AML-193 (cell line): Measurements from ENCODE around the gene CDK6.

ENCODE experiments used
- DNase-seq, 2 experiments: peaks; one replicate each; lab custom pipeline; 2025; lab: John Stamatoyannopoulos, UW

Gene CDK6

GRCh38 chr7:92644406-92645113 is 191.8 kb downstream of the CDK6 start:
- no peak for DNase-seq

DNA sequence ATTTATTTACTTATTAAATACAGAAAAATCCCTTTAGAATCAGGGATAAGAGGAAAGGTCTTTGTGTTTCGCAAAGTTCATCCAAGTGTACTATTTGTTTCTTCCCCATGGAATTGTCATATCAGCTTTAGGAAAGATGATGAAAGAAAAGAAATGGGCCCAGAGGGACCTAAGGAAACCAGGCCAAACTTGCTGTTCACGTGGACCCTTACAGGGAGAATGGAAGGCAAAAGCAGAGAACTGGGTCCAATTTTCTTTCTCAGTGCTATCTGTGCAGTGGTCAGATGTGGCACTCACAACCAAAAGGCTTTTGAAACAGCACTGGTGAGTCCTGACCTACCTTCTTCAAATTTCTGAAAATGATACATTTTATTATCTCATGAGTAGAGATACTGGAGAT is 192.6 kb downstream of the CDK6 start:
- no peak for DNase-seq

DNA sequence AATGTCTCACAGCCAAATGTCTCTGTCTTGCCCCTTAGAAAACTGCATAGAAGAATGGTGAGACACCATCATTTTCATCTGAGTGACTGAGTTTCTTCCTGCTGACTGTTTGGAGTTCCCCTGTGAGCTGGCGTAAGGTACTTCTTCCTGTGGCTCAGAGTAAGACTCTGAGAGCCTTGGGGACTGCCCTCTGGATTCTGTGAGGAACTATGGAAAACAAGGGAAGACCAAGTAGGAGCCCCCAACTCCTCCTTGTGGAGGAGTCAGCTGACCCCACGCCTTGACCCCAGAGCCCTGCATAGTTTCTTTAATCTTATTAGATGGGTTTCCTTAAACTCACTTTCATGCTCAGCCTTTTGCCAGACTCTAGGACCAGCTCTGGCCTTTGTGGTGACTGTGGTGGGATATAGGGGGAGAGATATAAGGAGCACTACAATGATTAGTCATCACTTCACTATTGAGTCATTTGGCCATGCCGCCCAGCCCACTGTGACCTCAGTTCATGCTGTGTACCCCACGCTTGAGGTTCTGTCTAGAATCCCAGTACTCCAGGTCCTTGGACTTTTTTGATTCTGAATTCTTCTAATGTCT is 194.4 kb downstream of the CDK6 start:
- no peak for DNase-seq

- DNase-seq = no peak
These were observed 196.4 kb downstream of the CDK6 start for GRCh38 chr7:92639966-92640365.

- DNase-seq = no peak
These were observed 197.0 kb downstream of the CDK6 start for GRCh38 chr7:92639213-92639896.

GRCh38 chr7:92636018-92636560 is 200.3 kb downstream of the CDK6 start:
- DNase-seq = no peak

DNA sequence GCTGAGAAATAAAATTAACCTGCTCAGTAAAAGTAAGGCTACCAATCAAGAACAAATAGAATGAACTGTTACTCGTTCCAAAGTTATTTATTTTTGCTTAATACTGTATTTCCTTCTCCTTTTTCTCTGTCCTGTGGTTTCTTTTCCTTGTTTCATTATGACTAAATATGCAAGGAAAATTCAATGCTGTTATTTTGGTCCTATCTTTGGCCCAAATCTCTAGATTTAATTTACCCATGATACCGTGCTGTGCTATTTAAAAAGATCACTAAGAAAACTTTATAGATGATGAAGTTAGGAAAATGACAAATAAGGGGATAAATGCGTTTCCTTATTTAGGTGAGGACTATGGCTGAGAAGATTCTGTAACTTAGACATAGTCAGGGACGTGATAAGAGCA is 200.8 kb downstream of the CDK6 start:
- DNase-seq = no peak

GRCh38 chr7:92634924-92635519 is 201.4 kb downstream of the CDK6 start:
- DNase-seq = no peak

GRCh38 chr7:92634205-92634604 is 202.2 kb downstream of the CDK6 start:
- DNase-seq = no peak

GRCh38 chr7:92633211-92633906 is 203.0 kb downstream of the CDK6 start:
- peak; percentile 66 to 86 for DNase-seq

DNA sequence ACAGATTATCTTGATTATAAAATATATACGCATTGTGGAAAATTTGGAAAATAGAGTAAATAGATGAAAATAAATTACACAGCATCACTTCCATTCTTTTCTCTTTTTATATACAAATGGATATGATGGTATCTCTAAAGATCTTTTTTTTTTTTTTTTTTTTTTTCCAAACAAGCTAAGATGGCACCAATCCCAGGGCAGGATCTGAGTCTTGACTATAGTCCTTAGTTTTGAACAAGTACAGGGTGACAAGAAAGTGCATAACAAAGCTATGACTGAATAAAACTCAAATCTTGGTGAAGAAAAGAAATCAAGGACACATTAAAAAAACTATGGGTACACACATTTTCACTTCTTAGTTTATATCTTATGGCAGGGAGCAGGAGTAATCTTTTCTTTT is 203.6 kb downstream of the CDK6 start:
- DNase-seq = no peak

DNA sequence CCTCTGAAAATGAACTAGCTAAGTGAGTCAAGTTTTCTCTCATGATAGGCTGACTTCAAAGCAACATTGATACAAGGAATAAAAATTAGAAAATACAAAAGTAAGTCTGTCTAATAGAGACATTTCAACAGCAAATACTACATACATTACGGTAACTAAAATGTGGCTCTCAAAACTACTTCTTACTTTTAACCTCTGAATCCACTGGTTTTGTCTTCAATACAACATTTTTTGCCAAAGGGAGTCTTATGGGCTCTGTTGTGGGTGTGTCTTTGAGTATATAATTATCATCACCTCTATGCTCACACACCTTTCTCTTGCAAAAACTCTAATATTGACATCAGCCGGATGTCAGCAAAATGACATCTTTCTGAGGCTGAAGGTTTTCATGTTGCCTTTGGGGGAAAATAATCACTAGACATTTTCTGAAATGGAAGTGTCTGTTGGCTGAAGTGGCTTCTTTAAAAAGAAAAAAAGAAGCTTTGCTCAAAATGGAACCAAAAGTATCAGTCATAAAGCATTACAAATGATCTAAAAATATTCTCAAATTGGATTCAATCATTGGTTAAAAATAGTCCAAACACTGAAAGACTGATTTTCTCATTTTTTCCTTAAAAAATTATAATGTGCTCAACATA is 204.4 kb downstream of the CDK6 start:
- DNase-seq = no peak

- DNase-seq = no peak
These were observed 205.1 kb downstream of the CDK6 start for GRCh38 chr7:92631067-92631849.

DNA sequence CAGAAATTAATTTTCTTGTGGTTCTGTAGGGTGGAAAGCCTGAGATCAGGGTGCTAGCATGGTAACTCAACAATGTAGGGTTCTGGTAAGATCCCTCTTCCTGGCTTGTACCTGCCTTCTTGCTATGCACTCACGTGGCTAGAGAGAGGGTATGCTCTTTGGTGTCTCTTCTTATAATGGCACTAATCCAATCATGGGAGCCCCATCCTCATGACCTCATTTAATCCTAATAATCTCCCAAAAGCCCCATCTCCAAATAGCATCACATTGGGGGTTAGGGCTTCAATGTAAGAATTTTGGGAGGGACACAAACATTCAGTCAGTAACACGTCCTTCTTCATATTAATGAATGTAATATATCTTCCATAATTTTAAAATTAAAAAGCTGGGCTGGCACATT is 206.6 kb downstream of the CDK6 start:
- no peak for DNase-seq

- DNase-seq = no peak
These were observed 208.4 kb downstream of the CDK6 start for GRCh38 chr7:92627956-92628355.

- DNase-seq = no peak
These were observed 210.0 kb downstream of the CDK6 start for GRCh38 chr7:92626281-92626809.

- DNase-seq = no peak
These were observed 210.8 kb downstream of the CDK6 start for GRCh38 chr7:92625617-92626016.

DNA sequence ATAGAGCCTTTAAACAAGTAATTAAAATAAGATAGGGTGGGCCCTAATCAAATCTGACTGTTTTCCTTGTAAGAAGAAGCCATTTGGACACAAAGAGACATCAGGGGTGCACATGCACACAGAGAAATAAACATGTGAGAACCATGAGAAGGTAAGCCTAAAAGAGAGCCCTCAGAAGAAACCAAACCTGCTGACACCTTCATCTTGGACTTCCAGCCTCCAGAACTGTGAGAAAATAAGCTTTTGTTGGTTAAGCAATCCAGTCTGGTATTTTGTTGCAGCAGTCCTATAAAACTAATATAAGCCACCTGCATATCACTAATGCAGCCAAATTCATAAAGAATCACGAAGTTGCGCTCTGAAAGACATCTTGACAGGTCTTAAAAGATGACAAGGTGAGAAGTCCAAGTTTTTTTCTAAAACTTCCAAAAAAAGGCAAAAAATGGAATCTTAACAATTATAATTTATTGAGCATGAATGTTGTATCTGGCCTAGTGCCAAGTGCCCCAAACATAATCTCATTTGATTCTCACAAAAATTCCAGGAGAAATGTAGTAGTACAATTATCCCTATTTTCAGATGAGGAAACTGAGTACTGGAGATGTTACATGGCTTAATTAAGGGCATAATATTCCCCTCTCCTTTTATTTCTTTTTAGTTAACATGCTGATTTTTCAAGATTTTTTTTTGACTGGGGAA is 211.9 kb downstream of the CDK6 start:
- DNase-seq = no peak

DNA sequence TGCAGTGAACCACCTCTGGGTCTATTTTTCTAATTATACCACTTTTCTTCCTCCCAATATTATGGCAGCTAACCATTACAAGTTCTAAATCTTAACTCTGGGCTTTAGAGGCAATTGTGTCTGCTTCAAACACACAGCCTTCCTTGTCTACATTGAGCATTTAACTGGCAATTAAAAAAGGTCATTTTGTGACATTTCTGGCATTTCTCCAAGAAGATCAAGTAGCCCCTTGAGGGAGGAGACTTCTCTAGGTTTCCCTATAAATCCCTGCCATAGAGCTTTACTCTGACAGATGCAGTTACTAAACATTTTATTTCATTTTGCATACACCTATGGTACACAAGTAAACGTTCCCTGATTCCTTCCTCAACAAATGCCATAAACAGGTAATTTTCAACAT is 212.8 kb downstream of the CDK6 start:
- no peak for DNase-seq

GRCh38 chr7:92622685-92623084 is 213.7 kb downstream of the CDK6 start:
- DNase-seq = no peak
